Hematopoietic multipotent progenitor cell treated with erythropoietin and hydrocortisone succinate and interleukin-3 and kit ligand, for 6 days (in vitro differentiated cells): ENCODE data around the gene TGFBI.

Experiments
- DNase-seq: peaks from one replicate; pipeline ENCODE4 v3.0.0-alpha.2; 2015

The TGFBI gene

DNA sequence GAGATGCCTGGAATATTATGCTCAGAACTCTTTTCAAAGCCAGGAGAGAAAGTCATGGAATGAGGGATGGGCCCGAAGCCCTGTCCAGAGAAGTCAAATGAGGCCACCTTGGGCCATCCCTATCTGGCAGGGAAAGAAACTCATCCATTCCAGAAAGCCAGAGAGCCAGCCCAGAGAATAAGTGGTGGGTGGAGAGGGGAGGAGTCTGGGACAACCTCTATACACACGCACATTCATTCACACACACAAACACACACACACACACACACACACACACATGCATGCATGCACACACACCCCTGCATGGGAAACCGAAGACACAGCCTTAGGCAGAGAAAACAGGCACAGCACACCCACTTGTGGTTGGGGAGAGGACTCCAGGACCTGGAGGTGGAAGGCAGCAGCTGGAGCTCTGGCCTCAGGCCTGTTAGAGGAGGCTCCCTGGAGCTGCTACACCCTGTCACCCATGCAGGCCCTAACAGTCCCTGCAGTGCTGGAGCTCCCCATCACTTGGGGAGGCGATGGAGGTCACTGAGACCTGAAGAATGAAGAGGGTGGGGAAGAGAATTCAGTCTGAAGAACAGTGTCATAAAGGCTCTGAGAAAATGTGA lies 38.0 kb downstream of the TGFBI start:
- no peak for DNase-seq

- DNase-seq = no peak
These were observed 38.6 kb downstream of the TGFBI start for GRCh38 chr5:136067422-136067821.

DNA sequence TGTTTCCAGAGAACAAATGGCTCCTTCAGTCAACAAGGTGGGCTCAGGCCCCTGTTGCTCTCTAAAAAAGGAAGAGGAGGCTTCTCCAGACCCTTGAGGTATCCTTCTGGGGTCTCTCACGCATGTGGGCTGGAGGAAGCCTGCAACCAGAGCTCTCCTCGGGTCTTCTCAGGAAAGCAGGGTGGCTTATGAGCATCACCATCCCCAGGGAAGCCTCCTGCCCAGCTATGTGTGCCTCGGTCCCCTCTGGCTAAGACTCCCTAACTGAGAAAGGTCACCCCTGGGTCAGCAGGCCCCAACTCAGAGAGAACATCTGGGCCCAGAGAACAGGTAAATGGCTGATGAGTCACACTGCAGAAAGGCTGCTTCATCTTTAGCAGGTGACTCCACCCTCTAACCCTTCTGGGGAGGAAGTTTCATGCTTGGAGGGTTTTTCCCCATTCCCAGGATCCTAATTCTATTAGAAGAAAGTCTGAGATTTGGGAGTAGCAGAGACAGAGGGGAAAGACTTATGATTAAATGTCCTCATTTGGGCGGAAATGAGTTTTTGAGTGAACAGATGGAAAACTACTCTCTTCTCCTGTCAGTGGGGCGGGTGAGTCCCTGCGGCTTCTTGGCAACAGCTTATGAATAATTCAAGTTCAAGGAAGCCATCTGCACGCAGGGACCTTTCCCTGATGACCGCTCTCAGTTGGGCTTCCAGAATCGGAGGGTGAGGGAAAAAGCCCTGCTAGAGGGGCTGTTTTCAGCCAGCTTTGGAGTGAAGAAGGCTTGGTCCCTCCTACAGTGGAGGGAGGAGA lies 41.9 kb downstream of the TGFBI start:
- no peak for DNase-seq

- no peak for DNase-seq
These were observed 45.1 kb downstream of the TGFBI start for GRCh38 chr5:136073714-136074529.

- no peak for DNase-seq
These were observed 46.7 kb downstream of the TGFBI start for GRCh38 chr5:136075466-136075891.

- no peak for DNase-seq
These were observed 47.3 kb downstream of the TGFBI start for GRCh38 chr5:136076067-136076466.

DNA sequence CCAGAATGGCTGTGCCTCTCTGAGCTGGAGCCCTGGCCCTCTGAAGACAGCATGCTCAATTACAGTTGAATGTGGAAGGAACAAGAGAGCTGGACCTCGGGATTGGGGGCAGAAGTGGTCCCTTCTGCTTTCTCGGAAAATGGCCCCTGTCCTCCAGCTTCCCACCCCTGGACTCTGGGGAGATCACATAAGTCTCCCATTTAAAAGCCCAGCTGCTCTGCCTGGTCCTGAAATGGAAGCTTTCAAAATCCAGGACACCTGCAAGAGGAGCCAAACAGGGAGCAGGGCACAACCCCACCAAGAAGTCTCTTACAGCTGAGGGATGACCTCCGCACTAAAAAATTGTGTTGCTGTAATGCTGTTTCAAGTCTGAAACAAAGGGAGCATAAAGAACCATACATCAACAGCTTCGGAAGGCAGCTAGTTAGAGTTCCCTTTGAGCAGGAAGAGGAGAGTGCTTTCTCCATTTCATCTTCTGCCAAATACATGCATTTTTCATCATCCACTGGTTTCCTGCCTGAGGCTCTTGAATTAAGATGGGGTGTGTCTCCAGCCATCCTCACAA lies 48.2 kb downstream of the TGFBI start:
- no peak for DNase-seq

- DNase-seq = no peak
These were observed 50.6 kb downstream of the TGFBI start for GRCh38 chr5:136079195-136079985.

GRCh38 chr5:136080113-136080482 lies 51.3 kb downstream of the TGFBI start:
- DNase-seq = no peak

- peak; percentile 82 for DNase-seq
These were observed 51.9 kb downstream of the TGFBI start for GRCh38 chr5:136080483-136081216.

DNA sequence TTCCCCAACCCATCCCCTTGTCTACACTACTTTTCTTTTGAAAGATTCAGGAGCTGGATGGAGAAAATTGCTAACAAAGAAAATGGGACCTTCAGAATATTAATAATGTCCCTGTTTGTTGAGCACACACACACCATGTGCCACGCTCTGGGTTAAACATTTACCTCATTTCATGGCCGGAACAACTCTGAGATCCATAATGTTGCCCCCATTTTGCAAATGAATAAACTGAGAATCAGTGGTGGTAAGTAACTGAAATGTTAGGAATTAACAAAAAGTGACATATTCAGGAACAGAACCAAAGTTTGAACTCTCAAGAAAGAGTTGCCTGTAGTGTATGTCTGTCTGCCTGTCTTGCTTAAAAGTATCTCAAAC lies 52.4 kb downstream of the TGFBI start:
- no peak for DNase-seq

DNA sequence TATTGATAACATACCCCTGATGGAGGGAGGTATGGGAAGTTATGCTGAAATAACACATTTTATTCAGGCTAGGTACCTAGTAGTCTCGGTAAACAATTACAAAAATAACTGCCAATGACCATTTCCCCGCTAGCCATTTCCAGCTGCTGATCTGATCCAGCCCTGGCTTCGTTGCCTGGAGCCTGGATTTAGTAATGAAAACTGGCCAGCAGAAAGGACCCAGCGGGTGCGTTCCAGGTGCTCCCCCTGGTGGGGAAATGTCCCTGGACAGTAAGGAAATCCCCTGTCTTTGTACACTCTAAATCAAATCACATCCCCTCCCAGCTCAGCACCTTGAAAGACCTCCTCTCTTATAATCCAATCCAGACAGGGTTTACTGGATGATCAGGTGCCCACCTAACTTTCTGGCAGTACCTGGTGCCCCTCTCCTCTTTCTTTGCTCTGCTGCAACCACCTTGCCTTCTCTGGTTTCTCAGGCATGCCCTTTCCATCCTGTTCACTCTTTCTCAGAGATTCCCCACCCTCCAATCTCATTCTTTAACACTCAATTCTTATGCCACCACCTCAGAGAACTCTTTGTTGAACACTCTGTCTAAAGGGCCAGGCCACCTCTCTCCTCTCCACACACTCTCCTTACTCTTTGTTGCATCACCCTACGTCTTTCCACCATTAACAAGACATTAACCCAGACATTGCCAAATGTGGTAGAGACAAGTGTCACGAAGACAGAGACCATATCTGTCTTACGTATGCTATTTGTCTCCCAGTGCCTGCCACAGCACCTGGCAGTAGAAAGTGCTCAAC lies 53.8 kb downstream of the TGFBI start:
- DNase-seq = peak; percentile 63

GRCh38 chr5:136084698-136085097 lies 55.9 kb downstream of the TGFBI start:
- DNase-seq = no peak

GRCh38 chr5:136086783-136087566 lies 58.2 kb downstream of the TGFBI start:
- no peak for DNase-seq

GRCh38 chr5:136087961-136088871 lies 59.4 kb downstream of the TGFBI start:
- no peak for DNase-seq

DNA sequence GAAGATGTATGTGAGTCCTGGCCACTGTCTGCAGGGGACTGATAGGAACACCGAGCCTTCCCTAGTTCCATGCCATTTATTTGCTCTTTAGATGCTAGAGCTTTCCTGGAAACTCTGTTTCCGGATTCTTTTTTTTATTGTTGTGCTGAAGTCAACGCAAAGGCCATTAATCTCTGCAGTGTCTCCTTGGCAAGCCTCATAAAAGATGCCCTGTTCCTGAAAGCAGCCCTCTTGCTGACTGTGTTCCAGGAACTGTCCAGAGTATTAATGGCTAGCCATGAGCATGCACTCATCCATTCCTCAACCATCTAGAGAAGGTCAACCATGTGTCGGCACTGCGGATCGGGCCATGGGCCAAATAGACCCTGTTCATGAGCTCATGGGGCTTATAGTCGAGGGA lies 61.0 kb downstream of the TGFBI start:
- DNase-seq = no peak

GRCh38 chr5:136090319-136090718 lies 61.5 kb downstream of the TGFBI start:
- no peak for DNase-seq

DNA sequence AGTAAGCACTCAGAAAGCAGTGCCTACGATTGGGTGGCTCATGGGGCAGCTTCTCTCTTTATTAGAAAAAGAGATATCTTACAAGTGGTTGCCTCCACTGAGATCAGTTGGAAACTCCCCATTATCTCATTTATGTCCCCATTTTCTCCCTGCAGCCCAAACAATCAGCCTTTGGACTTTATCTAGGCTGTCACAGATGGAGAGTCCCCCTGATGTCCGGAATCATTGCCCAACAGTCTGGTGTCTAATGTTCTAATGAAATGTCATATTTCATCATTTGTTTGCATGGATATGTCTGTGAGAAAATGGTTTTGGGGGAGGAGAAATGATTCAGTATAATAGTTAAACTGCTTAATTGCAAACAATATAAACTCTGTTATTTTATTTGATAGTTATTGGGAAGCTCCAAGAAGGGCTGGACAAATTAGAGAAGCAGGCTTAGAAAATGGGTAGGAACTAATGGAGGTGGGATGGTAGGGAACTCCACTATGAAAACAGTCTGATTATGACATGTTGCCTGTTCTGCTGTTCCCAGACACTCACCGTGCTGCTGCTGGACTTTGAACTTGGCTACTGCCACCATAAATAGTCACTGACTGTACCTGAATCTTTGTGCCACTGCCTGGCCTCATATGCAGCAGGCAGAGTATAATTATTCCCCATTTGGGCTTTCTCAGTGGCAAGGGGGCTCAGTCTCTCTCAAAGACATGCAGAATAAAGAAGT lies 65.6 kb downstream of the TGFBI start:
- DNase-seq = peak; percentile 40
